GM12892 (cell line): Measurements from ENCODE around the gene TAS2R60.

Experiments used
- DNase-seq: peaks from one replicate; pipeline ENCODE4 v3.0.0; 2011; ENCODE audit not compliant: insufficient read length
- FAIRE-seq: peaks from 2 replicates; lab custom pipeline; 2011; peaks lifted over from hg19 to GRCh38; lab: Jason Lieb, UNC
- POLR2A ChIP-seq: IDR thresholded peaks from 2 replicates; pipeline ENCODE4 v1.6.1; 2011; ENCODE audit warnings: low read depth, low read length, control low read depth
- POLR2AphosphoS5 ChIP-seq: IDR thresholded peaks from 2 replicates; pipeline ENCODE4 v1.6.1; 2011; ENCODE audit warnings: low read depth, low read length, control low read depth
- TAF1 ChIP-seq: IDR thresholded peaks from 2 replicates; pipeline ENCODE4 v1.6.1; 2011; ENCODE audit warnings: low read depth, mild to moderate bottlenecking, control low read depth, low read length, borderline replicate concordance

The TAS2R60 gene

DNA sequence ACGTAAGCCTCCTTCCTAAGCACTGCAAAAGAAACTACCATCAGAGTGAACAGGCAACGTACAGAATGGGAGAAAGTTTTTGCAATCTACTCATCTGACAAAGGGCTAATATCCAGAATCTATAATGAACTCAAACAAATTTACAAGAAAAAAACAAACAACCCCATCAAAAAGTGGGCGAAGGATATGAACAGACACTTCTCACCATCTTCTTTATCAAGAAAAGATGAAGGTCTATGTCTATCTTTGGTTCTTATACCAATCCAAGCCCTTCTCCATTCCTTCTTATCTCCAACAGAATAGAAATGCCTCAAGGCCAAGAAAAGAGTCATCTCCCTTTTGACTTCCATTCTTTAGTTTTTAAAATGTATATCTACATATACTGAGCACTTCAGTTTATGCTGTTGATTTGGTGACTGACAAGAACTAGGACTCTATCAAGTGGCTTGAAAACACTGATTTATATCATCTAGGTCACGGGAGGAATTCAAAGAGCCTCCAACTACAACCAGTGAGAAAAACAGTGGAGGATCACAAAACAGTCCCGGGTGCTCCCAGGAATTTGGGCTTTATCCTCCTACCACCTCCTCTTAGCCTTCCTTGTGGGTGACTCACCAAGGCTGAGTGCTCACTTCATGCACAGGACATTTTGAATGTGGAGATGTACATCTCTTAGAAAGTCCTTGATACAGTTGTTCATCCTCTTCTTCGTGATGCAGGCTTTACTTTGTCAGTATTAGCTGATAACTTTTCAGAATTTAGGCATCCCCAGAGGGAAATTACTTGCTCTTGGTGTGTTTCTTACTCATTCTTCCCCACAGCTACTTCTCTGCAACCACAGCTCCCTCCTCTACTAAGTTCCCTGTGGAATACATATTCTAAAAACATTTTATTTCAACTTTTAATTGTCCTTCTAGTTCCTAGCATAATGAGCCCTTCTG is 49.8 kb downstream of the TAS2R60 start:
- TF ChIP-seq POLR2A (no peak), POLR2AphosphoS5 (no peak), TAF1 (no peak)
- no peak for FAIRE-seq
- no peak for DNase-seq

DNA sequence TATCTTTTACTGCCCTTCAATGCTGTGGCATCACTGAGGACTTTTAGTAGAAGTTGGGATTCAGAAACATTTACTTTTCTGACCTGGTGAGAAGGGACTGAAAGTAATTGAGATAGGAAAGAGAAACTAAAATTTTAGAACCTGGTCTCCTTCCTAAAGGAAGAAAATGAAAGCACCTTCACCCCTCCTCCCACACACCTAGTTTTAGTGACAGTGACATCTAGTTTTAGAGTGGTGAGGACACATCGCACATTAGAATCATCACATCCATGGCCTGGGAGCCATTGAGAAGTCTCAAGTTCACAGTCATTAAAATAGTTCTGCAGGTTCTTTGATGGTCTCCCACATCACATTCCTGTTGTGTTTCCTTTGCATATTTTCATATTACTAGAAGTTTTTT is 50.5 kb downstream of the TAS2R60 start:
- DNase-seq = no peak
- no peak for FAIRE-seq
- TF ChIP-seq TAF1 (no peak), POLR2AphosphoS5 (no peak), POLR2A (no peak)
